ENCODE data around the gene NBPF4. TPM values are rescaled to one million over a fixed set of nuclear protein-coding genes. Genes with fewer than 3 reads are reported as not detected.

Gene NBPF4
- total RNA-seq, 1 experiment from 2014 or later, result not detected

GRCh38 chr1:108211014-108211413 lies 32.9 kb downstream of the NBPF4 start:
- no peak overlapping the region for H3K4me3 Mint-ChIP-seq
- ChIA-PET CTCF (interaction anchor here (1.9 kb wide), 1 partner anchor 117 kb away, joined by 4 read pairs; no protein-coding TSS in a partner anchor), POLR2A (no interaction called here)
- H3K36me3 Mint-ChIP-seq, result peaks cover 2% of the 10 kb centered on the region; the same call in 1 of the 2 replicates
- no peak overlapping the region for H3K27ac Mint-ChIP-seq
- H3K27me3 Mint-ChIP-seq (ENCODE audit: low read depth), result peaks cover 8% of the 10 kb centered on the region
- peaks cover 15% of the 10 kb centered on the region for H3K4me1 Mint-ChIP-seq
- TF ChIP-seq NR2C2 (CRISPR knock-in tag; IDR thresholded peaks at IDR 0.05) (no peak), GTF2I (CRISPR knock-in tag; conservative IDR thresholded peaks at IDR 0.05) (no peak), ZNF263 (CRISPR knock-in tag; IDR thresholded peaks at IDR 0.05; ENCODE audit: low read depth) (no peak), MXD4 (CRISPR knock-in tag; IDR thresholded peaks at IDR 0.05; ENCODE audit: borderline replicate concordance) (no peak), ZNF317 (CRISPR knock-in tag; IDR thresholded peaks at IDR 0.05; ENCODE audit: borderline replicate concordance, low read depth) (no peak), TEAD4 (CRISPR knock-in tag; IDR thresholded peaks at IDR 0.05) (no peak), ZNF121 (CRISPR knock-in tag; IDR thresholded peaks at IDR 0.05) (no peak), PREB (CRISPR knock-in tag; IDR thresholded peaks at IDR 0.05; ENCODE audit: borderline replicate concordance) (no peak)
- TF ChIP-seq, protein P1, sequence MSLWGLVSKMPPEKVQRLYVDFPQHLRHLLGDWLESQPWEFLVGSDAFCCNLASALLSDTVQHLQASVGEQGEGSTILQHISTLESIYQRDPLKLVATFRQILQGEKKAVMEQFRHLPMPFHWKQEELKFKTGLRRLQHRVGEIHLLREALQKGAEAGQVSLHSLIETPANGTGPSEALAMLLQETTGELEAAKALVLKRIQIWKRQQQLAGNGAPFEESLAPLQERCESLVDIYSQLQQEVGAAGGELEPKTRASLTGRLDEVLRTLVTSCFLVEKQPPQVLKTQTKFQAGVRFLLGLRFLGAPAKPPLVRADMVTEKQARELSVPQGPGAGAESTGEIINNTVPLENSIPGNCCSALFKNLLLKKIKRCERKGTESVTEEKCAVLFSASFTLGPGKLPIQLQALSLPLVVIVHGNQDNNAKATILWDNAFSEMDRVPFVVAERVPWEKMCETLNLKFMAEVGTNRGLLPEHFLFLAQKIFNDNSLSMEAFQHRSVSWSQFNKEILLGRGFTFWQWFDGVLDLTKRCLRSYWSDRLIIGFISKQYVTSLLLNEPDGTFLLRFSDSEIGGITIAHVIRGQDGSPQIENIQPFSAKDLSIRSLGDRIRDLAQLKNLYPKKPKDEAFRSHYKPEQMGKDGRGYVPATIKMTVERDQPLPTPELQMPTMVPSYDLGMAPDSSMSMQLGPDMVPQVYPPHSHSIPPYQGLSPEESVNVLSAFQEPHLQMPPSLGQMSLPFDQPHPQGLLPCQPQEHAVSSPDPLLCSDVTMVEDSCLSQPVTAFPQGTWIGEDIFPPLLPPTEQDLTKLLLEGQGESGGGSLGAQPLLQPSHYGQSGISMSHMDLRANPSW (CRISPR knock-in tag; conservative IDR thresholded peaks at IDR 0.05; ENCODE audit: low read depth), result no peak
- TF ChIP-seq, protein P2, sequence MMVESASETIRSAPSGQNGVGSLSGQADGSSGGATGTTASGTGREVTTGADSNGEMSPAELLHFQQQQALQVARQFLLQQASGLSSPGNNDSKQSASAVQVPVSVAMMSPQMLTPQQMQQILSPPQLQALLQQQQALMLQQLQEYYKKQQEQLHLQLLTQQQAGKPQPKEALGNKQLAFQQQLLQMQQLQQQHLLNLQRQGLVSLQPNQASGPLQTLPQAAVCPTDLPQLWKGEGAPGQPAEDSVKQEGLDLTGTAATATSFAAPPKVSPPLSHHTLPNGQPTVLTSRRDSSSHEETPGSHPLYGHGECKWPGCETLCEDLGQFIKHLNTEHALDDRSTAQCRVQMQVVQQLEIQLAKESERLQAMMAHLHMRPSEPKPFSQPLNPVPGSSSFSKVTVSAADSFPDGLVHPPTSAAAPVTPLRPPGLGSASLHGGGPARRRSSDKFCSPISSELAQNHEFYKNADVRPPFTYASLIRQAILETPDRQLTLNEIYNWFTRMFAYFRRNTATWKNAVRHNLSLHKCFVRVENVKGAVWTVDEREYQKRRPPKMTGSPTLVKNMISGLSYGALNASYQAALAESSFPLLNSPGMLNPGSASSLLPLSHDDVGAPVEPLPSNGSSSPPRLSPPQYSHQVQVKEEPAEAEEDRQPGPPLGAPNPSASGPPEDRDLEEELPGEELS (CRISPR knock-in tag; IDR thresholded peaks at IDR 0.05), result no peak
- TF ChIP-seq, protein P3, sequence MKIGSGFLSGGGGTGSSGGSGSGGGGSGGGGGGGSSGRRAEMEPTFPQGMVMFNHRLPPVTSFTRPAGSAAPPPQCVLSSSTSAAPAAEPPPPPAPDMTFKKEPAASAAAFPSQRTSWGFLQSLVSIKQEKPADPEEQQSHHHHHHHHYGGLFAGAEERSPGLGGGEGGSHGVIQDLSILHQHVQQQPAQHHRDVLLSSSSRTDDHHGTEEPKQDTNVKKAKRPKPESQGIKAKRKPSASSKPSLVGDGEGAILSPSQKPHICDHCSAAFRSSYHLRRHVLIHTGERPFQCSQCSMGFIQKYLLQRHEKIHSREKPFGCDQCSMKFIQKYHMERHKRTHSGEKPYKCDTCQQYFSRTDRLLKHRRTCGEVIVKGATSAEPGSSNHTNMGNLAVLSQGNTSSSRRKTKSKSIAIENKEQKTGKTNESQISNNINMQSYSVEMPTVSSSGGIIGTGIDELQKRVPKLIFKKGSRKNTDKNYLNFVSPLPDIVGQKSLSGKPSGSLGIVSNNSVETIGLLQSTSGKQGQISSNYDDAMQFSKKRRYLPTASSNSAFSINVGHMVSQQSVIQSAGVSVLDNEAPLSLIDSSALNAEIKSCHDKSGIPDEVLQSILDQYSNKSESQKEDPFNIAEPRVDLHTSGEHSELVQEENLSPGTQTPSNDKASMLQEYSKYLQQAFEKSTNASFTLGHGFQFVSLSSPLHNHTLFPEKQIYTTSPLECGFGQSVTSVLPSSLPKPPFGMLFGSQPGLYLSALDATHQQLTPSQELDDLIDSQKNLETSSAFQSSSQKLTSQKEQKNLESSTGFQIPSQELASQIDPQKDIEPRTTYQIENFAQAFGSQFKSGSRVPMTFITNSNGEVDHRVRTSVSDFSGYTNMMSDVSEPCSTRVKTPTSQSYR (CRISPR knock-in tag; IDR thresholded peaks at IDR 0.05), result no peak
- TF ChIP-seq, protein P4, sequence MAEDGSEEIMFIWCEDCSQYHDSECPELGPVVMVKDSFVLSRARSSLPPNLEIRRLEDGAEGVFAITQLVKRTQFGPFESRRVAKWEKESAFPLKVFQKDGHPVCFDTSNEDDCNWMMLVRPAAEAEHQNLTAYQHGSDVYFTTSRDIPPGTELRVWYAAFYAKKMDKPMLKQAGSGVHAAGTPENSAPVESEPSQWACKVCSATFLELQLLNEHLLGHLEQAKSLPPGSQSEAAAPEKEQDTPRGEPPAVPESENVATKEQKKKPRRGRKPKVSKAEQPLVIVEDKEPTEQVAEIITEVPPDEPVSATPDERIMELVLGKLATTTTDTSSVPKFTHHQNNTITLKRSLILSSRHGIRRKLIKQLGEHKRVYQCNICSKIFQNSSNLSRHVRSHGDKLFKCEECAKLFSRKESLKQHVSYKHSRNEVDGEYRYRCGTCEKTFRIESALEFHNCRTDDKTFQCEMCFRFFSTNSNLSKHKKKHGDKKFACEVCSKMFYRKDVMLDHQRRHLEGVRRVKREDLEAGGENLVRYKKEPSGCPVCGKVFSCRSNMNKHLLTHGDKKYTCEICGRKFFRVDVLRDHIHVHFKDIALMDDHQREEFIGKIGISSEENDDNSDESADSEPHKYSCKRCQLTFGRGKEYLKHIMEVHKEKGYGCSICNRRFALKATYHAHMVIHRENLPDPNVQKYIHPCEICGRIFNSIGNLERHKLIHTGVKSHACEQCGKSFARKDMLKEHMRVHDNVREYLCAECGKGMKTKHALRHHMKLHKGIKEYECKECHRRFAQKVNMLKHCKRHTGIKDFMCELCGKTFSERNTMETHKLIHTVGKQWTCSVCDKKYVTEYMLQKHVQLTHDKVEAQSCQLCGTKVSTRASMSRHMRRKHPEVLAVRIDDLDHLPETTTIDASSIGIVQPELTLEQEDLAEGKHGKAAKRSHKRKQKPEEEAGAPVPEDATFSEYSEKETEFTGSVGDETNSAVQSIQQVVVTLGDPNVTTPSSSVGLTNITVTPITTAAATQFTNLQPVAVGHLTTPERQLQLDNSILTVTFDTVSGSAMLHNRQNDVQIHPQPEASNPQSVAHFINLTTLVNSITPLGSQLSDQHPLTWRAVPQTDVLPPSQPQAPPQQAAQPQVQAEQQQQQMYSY (CRISPR knock-in tag; IDR thresholded peaks at IDR 0.05), result no peak
- DNase-seq (ENCODE audit: low spot score) (no peak), ATAC-seq (no peak)
- peaks cover 8% of the 10 kb centered on the region for H3K9me3 Mint-ChIP-seq
